ENCODE results near the gene POLR2L.

Gene POLR2L

DNA sequence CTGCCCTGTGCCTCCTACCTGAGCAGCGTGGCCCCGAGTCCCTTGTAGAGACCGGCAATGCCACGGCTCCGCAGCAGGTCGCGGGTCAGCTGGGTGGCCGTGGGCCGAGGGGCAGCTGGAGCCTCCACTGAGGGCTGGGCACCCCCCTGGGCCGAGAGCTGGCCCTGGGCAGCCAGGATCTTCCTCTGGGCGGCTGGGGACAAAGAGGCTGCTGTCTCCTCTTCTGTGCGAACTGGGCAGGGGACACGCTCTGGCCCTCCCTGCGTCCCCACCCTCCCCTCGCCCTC, 49.9 kb downstream of the POLR2L start:
- DNase-seq = no peak

DNA sequence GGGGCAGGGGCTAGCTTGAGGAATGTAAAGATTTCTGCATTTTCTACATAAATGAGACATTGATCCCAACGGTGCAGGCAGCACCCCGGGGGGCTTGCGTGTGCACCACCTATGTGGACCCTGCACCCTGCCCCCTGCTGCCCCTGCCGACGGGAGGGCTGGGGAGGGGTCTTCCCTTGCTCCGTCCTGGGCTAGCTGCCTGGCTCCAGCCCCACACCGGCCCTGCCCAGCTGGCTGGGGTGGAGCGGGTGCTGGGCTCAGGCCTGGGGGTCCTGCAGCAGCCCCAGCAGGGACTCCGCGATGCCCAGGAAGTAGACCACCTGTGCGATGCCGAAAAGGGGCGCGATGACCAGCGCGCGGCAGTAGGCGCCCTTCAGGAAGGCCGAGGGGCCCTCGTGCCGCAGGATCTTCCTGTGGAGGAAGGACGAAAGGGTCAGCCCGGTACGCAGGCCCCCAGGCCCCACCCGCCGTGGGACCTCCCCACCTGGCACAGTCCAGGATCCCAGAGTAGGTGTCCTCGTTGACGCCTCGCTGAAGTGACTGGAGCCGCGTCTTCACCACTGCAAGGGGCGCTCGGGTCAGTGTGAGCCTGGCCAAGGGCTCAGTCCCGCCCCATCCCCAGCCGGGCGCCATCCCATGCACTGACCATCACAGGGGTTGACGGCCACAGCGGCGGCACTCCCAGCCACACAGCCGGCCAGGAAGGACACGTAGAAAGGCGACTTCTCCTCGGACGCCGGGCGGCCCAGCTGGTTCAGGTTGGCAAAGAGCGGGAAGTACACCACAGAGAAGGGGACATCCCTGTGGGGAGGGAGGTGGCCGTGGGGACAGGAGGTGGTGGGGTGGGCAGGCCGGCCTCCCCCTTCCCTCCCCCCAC, 50.4 kb downstream of the POLR2L start:
- no peak for DNase-seq

DNA sequence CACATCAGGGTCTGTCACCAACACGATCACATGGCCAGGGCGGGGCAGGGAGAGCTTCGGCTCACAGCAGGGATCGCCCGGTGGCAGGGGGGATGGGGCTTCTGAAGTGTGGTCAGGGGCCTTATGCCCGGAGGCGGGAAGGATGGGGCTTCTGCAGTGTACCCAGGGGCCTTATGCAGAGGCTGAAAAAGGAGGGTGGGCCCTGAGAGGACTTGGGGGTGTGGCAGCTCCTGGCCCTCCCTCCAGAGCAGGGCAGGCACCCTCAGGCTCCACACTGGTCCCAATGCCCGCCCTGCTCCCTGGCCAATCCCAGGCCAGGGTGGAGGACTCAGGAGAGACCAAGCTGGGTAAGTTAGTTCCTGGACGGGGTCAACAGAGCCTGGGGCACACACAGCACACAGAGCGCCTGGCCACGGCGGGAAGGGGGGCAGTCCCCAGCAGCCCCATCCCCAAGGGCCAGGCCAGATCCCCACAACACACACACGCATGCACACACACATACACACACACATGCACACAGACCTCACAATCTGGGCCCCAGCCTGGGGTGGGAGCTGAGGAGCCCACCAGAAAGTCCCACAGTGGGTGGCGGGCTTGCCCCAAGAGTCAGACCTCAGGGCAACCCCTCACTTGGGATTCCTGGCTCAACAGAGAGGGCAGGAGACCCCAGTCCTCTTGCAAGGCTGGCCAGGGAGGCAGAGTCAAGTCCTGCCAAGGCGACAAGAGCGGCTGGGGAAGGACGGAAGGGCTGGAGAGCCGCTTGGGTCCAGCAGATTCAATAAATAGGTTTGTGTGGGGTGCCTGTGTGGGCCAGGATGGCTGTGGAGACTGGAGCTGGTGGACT, 51.4 kb downstream of the POLR2L start:
- no peak for DNase-seq

DNA sequence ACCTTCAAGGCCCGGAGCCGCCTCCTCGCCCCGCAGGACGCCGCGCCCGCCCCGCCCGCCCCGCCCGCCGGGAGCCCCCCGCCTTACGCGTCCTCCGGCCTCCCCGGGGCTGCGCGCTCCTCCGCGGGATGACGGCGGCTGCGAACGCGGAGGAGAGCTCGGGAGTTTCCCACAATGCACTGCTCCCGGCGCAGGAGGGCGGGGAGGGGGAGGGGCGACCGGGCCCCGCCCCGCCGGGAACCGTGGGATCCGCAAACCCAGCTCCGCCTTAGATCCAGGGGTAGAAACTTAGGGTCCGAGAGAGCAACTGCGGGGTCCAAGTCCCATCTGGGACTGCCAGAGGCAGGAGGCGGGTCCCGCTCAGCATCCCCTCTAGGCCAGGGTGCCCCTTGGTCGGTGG, 52.4 kb downstream of the POLR2L start, which contains the start of gene CEND1:
Gene CEND1 (minus strand): TSS at position 148 of the 400 bp plus-strand sequence. CDS start 1,514 bp downstream, outside the sequence.
- no peak for DNase-seq

All from NCI-H510A (cell line).